Measurements from ENCODE around the gene VPS37D.
A peak's percentile ranks its signal among the peaks of the same experiment; 100 is the strongest.

VPS37D gene

GRCh38 chr7:73718905-73719805 lies 51.5 kb downstream of the VPS37D start, which contains the start of gene STX1A (continued):
- TF ChIP-seq ZBTB49 (tag by site-specific recombination; IDR thresholded peaks at IDR 0.05; ENCODE audit: low read depth), result no peak
- no peak for TF ChIP-seq ZNF2 (tag by site-specific recombination; IDR thresholded peaks at IDR 0.05)
- no peak for TF ChIP-seq INSM2 (tag by site-specific recombination; IDR thresholded peaks at IDR 0.05)
- TF ChIP-seq, protein P1, sequence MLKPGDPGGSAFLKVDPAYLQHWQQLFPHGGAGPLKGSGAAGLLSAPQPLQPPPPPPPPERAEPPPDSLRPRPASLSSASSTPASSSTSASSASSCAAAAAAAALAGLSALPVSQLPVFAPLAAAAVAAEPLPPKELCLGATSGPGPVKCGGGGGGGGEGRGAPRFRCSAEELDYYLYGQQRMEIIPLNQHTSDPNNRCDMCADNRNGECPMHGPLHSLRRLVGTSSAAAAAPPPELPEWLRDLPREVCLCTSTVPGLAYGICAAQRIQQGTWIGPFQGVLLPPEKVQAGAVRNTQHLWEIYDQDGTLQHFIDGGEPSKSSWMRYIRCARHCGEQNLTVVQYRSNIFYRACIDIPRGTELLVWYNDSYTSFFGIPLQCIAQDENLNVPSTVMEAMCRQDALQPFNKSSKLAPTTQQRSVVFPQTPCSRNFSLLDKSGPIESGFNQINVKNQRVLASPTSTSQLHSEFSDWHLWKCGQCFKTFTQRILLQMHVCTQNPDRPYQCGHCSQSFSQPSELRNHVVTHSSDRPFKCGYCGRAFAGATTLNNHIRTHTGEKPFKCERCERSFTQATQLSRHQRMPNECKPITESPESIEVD (tag by site-specific recombination; IDR thresholded peaks at IDR 0.05), result no peak
- peak; percentile 80 for TF ChIP-seq GLIS2 (tag by site-specific recombination; IDR thresholded peaks at IDR 0.05)
- TF ChIP-seq ZNF692 (tag by site-specific recombination; IDR thresholded peaks at IDR 0.05), result no peak
- TF ChIP-seq ZNF16 (tag by site-specific recombination; IDR thresholded peaks at IDR 0.05; ENCODE audit: low read depth), result no peak
- TF ChIP-seq ATF2 (tag by site-specific recombination; IDR thresholded peaks at IDR 0.05; ENCODE audit: low read depth), result no peak
- no peak for TF ChIP-seq ZFP41 (tag by site-specific recombination; IDR thresholded peaks at IDR 0.05; ENCODE audit: borderline replicate concordance)
- TF ChIP-seq ZNF660 (tag by site-specific recombination; IDR thresholded peaks at IDR 0.05), result no peak
- no peak for TF ChIP-seq ZNF202 (tag by site-specific recombination; IDR thresholded peaks at IDR 0.05; ENCODE audit: borderline replicate concordance)
- TF ChIP-seq ZNF670 (tag by site-specific recombination; IDR thresholded peaks at IDR 0.05; ENCODE audit: low read depth), result no peak
- TF ChIP-seq ZNF768 (tag by site-specific recombination; IDR thresholded peaks at IDR 0.05), result no peak
- TF ChIP-seq ZBTB6 (tag by site-specific recombination; IDR thresholded peaks at IDR 0.05), result no peak
- no peak for TF ChIP-seq ZNF169 (tag by site-specific recombination; IDR thresholded peaks at IDR 0.05)
- TF ChIP-seq BCL6B (tag by site-specific recombination; IDR thresholded peaks at IDR 0.05), result no peak
- no peak for TF ChIP-seq ZNF610 (tag by site-specific recombination; IDR thresholded peaks at IDR 0.05; ENCODE audit: borderline replicate concordance)
- no peak for TF ChIP-seq ZNF600 (tag by site-specific recombination; IDR thresholded peaks at IDR 0.05)
- no peak for TF ChIP-seq ZNF114 (tag by site-specific recombination; IDR thresholded peaks at IDR 0.05)
- TF ChIP-seq ZBTB11 (tag by site-specific recombination; conservative IDR thresholded peaks at IDR 0.05; ENCODE audit: low read depth), result no peak
- TF ChIP-seq ZNF548 (tag by site-specific recombination; IDR thresholded peaks at IDR 0.05), result no peak

Data from HEK293 (cell line).